Heart right ventricle (tissue), 16 donors: ENCODE results near the gene TSHZ1. TPM values are rescaled to one million over a fixed set of nuclear protein-coding genes. Genes with fewer than 3 reads are reported as not detected.

Experiments used
- ATAC-seq, 8 donors: fragments of 200-7000 bp; cut with Tn5 transposase; one replicate each; pipeline ENCODE4 v1.9.1; 2020; ENCODE audit warnings: mild to moderate bottlenecking in 8 of 8, moderate library complexity in 8 of 8, moderate number of reproducible peaks in 1 of 8
- DNase-seq, 2 donors: peaks; one replicate each; pipeline ENCODE4 v3.0.0-alpha.2; 2020
- H3K27ac ChIP-seq, 10 donors: fragments of 200-600 bp; sonication (generic) in 2 of 10; one replicate each; pipeline versions ENCODE4 v1.5.0 to v1.8.0; 2020 to 2022; ENCODE audit warnings: mild to moderate bottlenecking in 3 of 10
- H3K27me3 ChIP-seq, 7 donors: fragments of 200-600 bp; one replicate each; pipeline ENCODE4 v1.8.0; 2021 to 2022; ENCODE audit warnings: mild to moderate bottlenecking in 2 of 7
- H3K36me3 ChIP-seq, 9 donors: fragments of 200-600 bp; sonication (generic) in 1 of 9; one replicate each; pipeline versions ENCODE4 v1.5.0 to v1.8.0; 2020 to 2022; ENCODE audit warnings: mild to moderate bottlenecking in 2 of 9
- H3K4me1 ChIP-seq, 9 donors: fragments of 200-600 bp; sonication (generic) in 1 of 9; one replicate each; pipeline versions ENCODE4 v1.5.0 to v1.8.0; 2020 to 2022; ENCODE audit warnings: mild to moderate bottlenecking in 4 of 9
- H3K4me3 ChIP-seq, 10 donors: fragments of 200-600 bp; sonication (generic) in 2 of 10; one replicate each; pipeline versions ENCODE4 v1.5.0 to v1.8.0; 2020 to 2022; ENCODE audit warnings: mild to moderate bottlenecking in 7 of 10, moderate library complexity in 2 of 10
- H3K9me3 ChIP-seq, 11 donors: fragments of 200-600 bp in 10 of 11; sonication (generic) in 2 of 11; one replicate each; pipeline versions ENCODE4 v1.5.0 to v1.8.0; 2013 to 2022; ENCODE audit warnings: mild to moderate bottlenecking in 2 of 11, control low read depth in 1 of 11, moderate library complexity in 1 of 11
- WGBS, 2 donors: extraction: QIAGEN DNeasy Blood & Tissue Kit; methylation state at CpG; one replicate each; pipeline ENCODE4 v1.1.7; 2013; ENCODE audit warnings: inconsistent platforms in 1 of 2; 5-methylcytosine and 5-hydroxymethylcytosine counted together
- intact Hi-C, 10 donors: fragments of 100-400 bp; cut with DNase I; formaldehyde crosslinking; loops; one replicate each; pipeline versions ENCODE4 v1.11.1 to v1.14.2; 2022
- polyA plus RNA-seq, 2 donors: library from polyadenylated mRNA; stranded (reverse); fragments of 200-250 nt; gene quantifications; one replicate each; pipeline ENCODE4 v1.2.3, GENCODE V29; 2013
- total RNA-seq, 10 donors: library from RNA; stranded (reverse); fragmentation: NEBNext Ultra II Directional in 3 of 10; extraction: Animal tissue kit (Norgen Biotek cat#: 25700) in 3 of 10; gene quantifications; one replicate each; pipeline versions ENCODE4 v1.2.1 to v1.2.4, GENCODE V29; 2021 to 2023
- TF ChIP-seq, protein P1 (sequence below), 9 donors: fragments of 200-600 bp; sonication (generic) in 2 of 9; IDR thresholded peaks; one replicate each; pipeline versions ENCODE4 v1.5.0 to v1.8.0; 2021 to 2022; ENCODE audit warnings: antibody characterized with exemption in 9 of 9, mild to moderate bottlenecking in 5 of 9, moderate library complexity in 1 of 9
- donor health status: Arrhythmogenic right ventricular cardiomyopathy.
- donor health status: ischemic (EF 13 %, LVEDD 7.1; RV severe dilation, severe dysfunction).
- donor health status: healthy with polysubstance abuse.
- donor health status: DM: no; HTN: yes; CAD: no.
- donor health status: DM: no; HTN: no; CAD: no.
- donor health status: ischemic (EF 25% LVEDD 6.9; RV normal size, moderate dysfunction).
- donor health status: ischemic (EF 25% LVEDD 5.7; RV mildly dilated, moderate dysfunction).
- donor health status: healthy.
- donor health status: DM: yes; HTN: yes; CAD: no.
- donor health status: Ischemic cardiomyopathy.
- donor health status: ischemic (EF 35%, LVEDD 5.7; RV mildly dilated, moderate dysfunction).
- donor health status: nonischemic (EF 11% LVEDD 7.7; RV severe dilation, severe dysfunction).
- donor health status: DM: yes; HTN: yes; CAD: no.
- donor health status: PGD.
- donor health status: ischemic (EF 29% LVEDD 5.4; RV normal size, mild dysfunction).
- donor health status: nonischemic (EF 23%, LVEDD 6.1; RV moderate dilation, normal function).

The TSHZ1 gene
- total and polyA plus RNA-seq, 12 donors, result 4.8 to 22.9 (median 17.6) TPM

DNA sequence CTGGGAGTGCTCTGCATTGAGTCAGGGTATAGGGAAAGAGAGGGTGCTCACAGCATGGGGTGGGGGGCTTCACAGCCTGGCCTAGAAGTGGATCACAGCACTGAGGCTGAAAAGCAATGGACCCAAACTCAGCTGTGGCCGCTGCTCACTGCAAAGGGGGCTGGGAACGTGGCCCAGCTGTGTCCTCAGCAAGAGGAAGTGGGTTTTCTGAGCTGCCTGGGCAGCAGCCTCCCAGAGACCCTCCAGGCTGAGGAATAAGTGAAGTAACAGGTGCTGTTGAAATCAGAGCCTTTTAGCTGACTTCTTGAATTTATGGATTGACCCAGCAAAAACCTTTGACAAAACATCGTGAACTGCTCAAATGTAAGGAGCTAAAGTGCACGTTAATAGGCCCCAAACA, 36.9 kb upstream of the TSHZ1 start:
- TF ChIP-seq, protein P1, sequence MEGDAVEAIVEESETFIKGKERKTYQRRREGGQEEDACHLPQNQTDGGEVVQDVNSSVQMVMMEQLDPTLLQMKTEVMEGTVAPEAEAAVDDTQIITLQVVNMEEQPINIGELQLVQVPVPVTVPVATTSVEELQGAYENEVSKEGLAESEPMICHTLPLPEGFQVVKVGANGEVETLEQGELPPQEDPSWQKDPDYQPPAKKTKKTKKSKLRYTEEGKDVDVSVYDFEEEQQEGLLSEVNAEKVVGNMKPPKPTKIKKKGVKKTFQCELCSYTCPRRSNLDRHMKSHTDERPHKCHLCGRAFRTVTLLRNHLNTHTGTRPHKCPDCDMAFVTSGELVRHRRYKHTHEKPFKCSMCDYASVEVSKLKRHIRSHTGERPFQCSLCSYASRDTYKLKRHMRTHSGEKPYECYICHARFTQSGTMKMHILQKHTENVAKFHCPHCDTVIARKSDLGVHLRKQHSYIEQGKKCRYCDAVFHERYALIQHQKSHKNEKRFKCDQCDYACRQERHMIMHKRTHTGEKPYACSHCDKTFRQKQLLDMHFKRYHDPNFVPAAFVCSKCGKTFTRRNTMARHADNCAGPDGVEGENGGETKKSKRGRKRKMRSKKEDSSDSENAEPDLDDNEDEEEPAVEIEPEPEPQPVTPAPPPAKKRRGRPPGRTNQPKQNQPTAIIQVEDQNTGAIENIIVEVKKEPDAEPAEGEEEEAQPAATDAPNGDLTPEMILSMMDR (IDR thresholded peaks at IDR 0.05), result no peak
- ATAC-seq, result no peak
- intact Hi-C loops, result loop anchor here in 1 of 10 donors (5.0 kb wide), 1 partner anchor 34 kb away; the partner anchor contains the start of gene PTGR3
- Histone ChIP-seq H3K36me3 (no peaks in the 10 kb centered on the region), H3K27me3 (no peaks in the 10 kb centered on the region), H3K4me1 (peaks cover 2 to 37% (median 10%) of the 10 kb centered on the region in 9 donors), H3K4me3 (no peak overlapping the region), H3K27ac (no peak overlapping the region), H3K9me3 (no peaks in the 10 kb centered on the region)
- DNase-seq, result no peak
- 89 to 92% methylated on average over 4 of the region's 4 CpGs for WGBS, 2 donors

GRCh38 chr18:75176849-75177248, 33.7 kb upstream of the TSHZ1 start:
- Histone ChIP-seq H3K4me1 (peaks cover 0 to 15% (median 2%) of the 10 kb centered on the region in 9 donors), H3K36me3 (no peaks in the 10 kb centered on the region), H3K4me3 (no peak overlapping the region), H3K9me3 (peaks cover 0 to 2% (median 0%) of the 10 kb centered on the region in 11 donors), H3K27ac (no peak overlapping the region), H3K27me3 (no peaks in the 10 kb centered on the region)
- WGBS, 2 donors, result 72 to 76% methylated on average over 8 of the region's 8 CpGs
- TF ChIP-seq, protein P1 (IDR thresholded peaks at IDR 0.05), result no peak
- ATAC-seq, result no peak
- intact Hi-C loops, result no loop called here
- DNase-seq, result no peak

DNA sequence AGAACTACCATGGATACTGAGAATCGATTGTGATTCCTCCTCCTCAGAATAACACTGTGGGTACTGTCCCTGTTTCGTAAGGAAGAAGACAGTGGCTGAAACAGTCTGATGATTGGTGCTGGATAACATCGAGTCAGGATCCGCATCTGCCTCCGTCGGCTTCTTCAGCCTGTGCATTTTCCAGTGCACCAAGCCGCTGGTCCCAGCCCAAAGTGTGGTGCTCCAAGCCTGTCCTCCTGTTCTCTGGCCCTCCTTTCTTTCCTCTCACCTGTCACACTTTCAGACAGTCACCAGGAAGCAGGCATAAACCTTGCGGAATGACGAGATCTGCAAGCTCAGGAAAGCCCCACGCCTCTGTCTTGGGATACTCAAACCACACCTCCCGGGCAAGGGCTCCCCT, 32.2 kb upstream of the TSHZ1 start:
- 91 to 93% methylated on average over 11 of the region's 11 CpGs for WGBS, 2 donors
- DNase-seq, result no peak

GRCh38 chr18:75179819-75180600, 30.6 kb upstream of the TSHZ1 start:
- WGBS, 2 donors, result 92 to 93% methylated on average over 13 of the region's 13 CpGs
- ATAC-seq (no peak), DNase-seq (no peak)
- H3K36me3 ChIP-seq, result no peaks in the 10 kb centered on the region
- peaks cover 0 to 4% (median 0%) of the 10 kb centered on the region in 9 donors for H3K4me1 ChIP-seq
- no peak overlapping the region for H3K4me3 ChIP-seq
- H3K27me3 ChIP-seq, result no peaks in the 10 kb centered on the region
- no peak overlapping the region for H3K27ac ChIP-seq
- TF ChIP-seq, protein P1 (IDR thresholded peaks at IDR 0.05), result no peak
- intact Hi-C loops, result no loop called here
- peaks cover 0 to 4% (median 0%) of the 10 kb centered on the region in 11 donors for H3K9me3 ChIP-seq

More for the DNA sequence above, 32.2 kb upstream of the TSHZ1 start:
- Histone ChIP-seq H3K36me3 (no peaks in the 10 kb centered on the region), H3K9me3 (peaks cover 0 to 4% (median 0%) of the 10 kb centered on the region in 11 donors), H3K4me1 (peaks cover 0 to under 1% (median 0%) of the 10 kb centered on the region in 9 donors), H3K4me3 (no peak overlapping the region), H3K27me3 (no peaks in the 10 kb centered on the region), H3K27ac (no peak overlapping the region)
- ATAC-seq, result no peak
- intact Hi-C loops, result no loop called here
- TF ChIP-seq, protein P1 (IDR thresholded peaks at IDR 0.05), result no peak
